CD4-positive, alpha-beta memory T cell (primary cell): ENCODE measurements around the gene SCAP. TPM values are rescaled to one million over a fixed set of nuclear protein-coding genes. Genes with fewer than 3 reads are reported as not detected.

Source experiments
- CTCF ChIA-PET: fragments of 350-600 bp; sonication (Branson Sonifier 250); formaldehyde crosslinking; loops from one replicate; lab custom pipeline; 2021; ENCODE audit warnings: inconsistent platforms; ENCODE audit not compliant: partially characterized antibody; lab: Charles Lee
- POLR2A ChIA-PET: fragments of 350-600 bp; sonication (Branson Sonifier 250); formaldehyde crosslinking; loops from one replicate; lab custom pipeline; 2021; ENCODE audit not compliant: partially characterized antibody; lab: Charles Lee
- DNase-seq, 5 donors: peaks; one replicate each; pipeline versions ENCODE4 v3.0.0 to v3.0.0-alpha.2; 2020 to 2022; ENCODE audit warnings: mixed read lengths in 1 of 5
- H3K27ac ChIP-seq: one replicate; pipeline ENCODE4 v1.7.0; 2013; ENCODE audit warnings: low read depth, low read length
- H3K27me3 ChIP-seq: 2 replicates; pipeline ENCODE4 v1.7.0; 2013; ENCODE audit warnings: mild to moderate bottlenecking, low read length, moderate library complexity; ENCODE audit not compliant: insufficient read depth
- H3K36me3 ChIP-seq: 2 replicates; pipeline ENCODE4 v1.7.0; 2013; ENCODE audit warnings: mild to moderate bottlenecking, low read length, moderate library complexity; ENCODE audit not compliant: insufficient read depth
- H3K4me1 ChIP-seq: 2 replicates; pipeline ENCODE4 v1.7.0; 2013; ENCODE audit warnings: mild to moderate bottlenecking, low read length, moderate library complexity; ENCODE audit not compliant: insufficient read depth
- H3K4me3 ChIP-seq, 2 donors: one replicate each; pipeline ENCODE4 v1.7.0; 2013; ENCODE audit warnings: low read length in 2 of 2, mild to moderate bottlenecking in 1 of 2
- H3K9me3 ChIP-seq, 2 donors: one replicate each; pipeline ENCODE4 v1.7.0; 2013; ENCODE audit warnings: low read length in 2 of 2, control low read depth in 1 of 2; ENCODE audit not compliant: control insufficient read depth in 1 of 2
- H3K27ac Mint-ChIP-seq, 7 donors: one replicate each; pipeline ENCODE4 v1.8.0; 2020 to 2021; ENCODE audit warnings: mixed read lengths in 7 of 7, mild to moderate bottlenecking in 6 of 7, inconsistent platforms in 3 of 7, moderate library complexity in 3 of 7
- H3K27me3 Mint-ChIP-seq, 2 donors: one replicate each; pipeline ENCODE4 v1.8.0; 2020 to 2021; ENCODE audit warnings: mixed read lengths in 2 of 2
- H3K36me3 Mint-ChIP-seq, 2 donors: one replicate each; pipeline ENCODE4 v1.8.0; 2020 to 2021; ENCODE audit warnings: mixed read lengths in 2 of 2, inconsistent platforms in 1 of 2, mild to moderate bottlenecking in 1 of 2
- H3K4me1 Mint-ChIP-seq, 4 donors: one replicate each; pipeline ENCODE4 v1.8.0; 2020 to 2021; ENCODE audit warnings: mixed read lengths in 4 of 4, mild to moderate bottlenecking in 1 of 4
- H3K4me3 Mint-ChIP-seq, 8 donors: one replicate each; pipeline ENCODE4 v1.8.0; 2020 to 2021; ENCODE audit warnings: mixed read lengths in 8 of 8, mild to moderate bottlenecking in 7 of 8, moderate library complexity in 6 of 8, inconsistent platforms in 3 of 8
- H3K9me3 Mint-ChIP-seq, 8 donors: one replicate each; pipeline ENCODE4 v1.8.0; 2020 to 2021; ENCODE audit warnings: mixed read lengths in 8 of 8, mild to moderate bottlenecking in 5 of 8, inconsistent platforms in 3 of 8, moderate library complexity in 1 of 8
- intact Hi-C: fragments of 100-400 bp; cut with micrococcal nuclease; formaldehyde crosslinking; loops from one replicate; pipeline ENCODE4 v1.15.1; 2023
- polyA plus RNA-seq, 2 donors: library from polyadenylated mRNA; unstranded; fragments of 300-500 nt; fragmentation: Illumina TruSeq; gene quantifications; one replicate each; pipeline ENCODE4 v1.2.3, GENCODE V29; 2021
- total RNA-seq, 2 experiments: library from RNA; stranded (reverse); gene quantifications; one replicate each; pipeline ENCODE4 v1.2.3, GENCODE V29; 2021

Gene SCAP
- total and polyA plus RNA-seq, 4 experiments from 2014 or later = 37.7 to 88.1 (median 71.0) TPM

DNA sequence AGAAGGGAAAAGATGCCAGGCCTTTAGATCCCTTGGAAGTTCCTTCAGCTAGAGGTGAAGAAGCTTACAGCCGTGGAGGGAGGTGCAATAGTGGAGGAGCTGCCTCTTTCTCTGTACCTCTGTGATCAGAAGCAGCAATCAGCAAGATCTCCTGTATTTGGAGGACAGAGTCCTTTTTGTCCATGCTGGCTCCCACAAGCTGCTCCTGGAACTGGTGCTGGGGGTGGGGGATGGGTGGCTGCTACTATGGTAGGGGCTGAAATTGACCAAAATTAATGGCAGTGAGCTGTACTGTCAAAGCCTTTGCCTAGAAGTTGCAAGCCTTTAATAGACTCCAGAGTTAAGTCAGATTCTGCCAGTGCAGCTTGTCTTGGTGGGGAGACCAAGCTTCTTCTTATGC, 76.7 kb downstream of the SCAP start:
- Histone ChIP-seq H3K27me3 (no peaks in the 10 kb centered on the region), H3K9me3 (no peaks in the 10 kb centered on the region), H3K36me3 (peaks cover 10% of the 10 kb centered on the region), H3K4me3 (no peak overlapping the region), H3K4me1 (peaks cover 8% of the 10 kb centered on the region), H3K27ac (no peak overlapping the region)
- POLR2A ChIA-PET = interaction anchor here (0.6 kb wide), 1 partner anchor 50 kb away, joined by 3 read pairs; no protein-coding TSS in a partner anchor
- Mint-ChIP-seq H3K36me3 (peaks cover 4 to 40% of the 10 kb centered on the region in 2 donors), H3K4me1 (peaks cover 4 to 26% (median 14%) of the 10 kb centered on the region in 4 donors), H3K9me3 (no peaks in the 10 kb centered on the region), H3K27ac (peak overlapping the region in 5 of 7 donors; percentile 24 to 87 (median 53)), H3K27me3 (no peaks in the 10 kb centered on the region), H3K4me3 (no peak overlapping the region)
- CTCF ChIA-PET = no interaction called here
- no peak for DNase-seq
- intact Hi-C loops = no loop called here

DNA sequence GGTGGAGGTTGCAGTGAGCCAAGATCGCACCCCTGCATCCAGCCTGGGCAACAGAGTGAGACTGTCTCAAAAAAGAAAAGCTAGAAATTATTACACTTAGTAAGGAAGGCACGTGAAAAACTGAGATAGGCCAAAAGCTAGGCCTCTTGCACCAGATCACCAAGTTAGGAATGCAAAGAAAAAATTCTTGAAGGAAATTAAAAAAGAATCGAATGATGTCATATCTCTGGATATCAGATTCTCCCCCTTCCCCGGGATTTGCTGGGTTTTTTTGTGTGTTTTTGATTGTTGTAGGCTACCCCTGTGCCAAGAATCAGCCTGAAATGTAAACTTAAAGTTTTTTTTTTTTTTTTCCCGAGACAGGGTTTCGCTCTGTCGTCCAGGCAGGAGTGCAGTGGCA, 77.5 kb downstream of the SCAP start:
- DNase-seq = no peak
- intact Hi-C loops = no loop called here
- Mint-ChIP-seq H3K36me3 (peaks cover 4 to 40% of the 10 kb centered on the region in 2 donors), H3K9me3 (no peaks in the 10 kb centered on the region), H3K27me3 (no peaks in the 10 kb centered on the region), H3K27ac (peak overlapping the region in 3 of 7 donors; percentile 1 to 60 (median 35)), H3K4me3 (no peak overlapping the region), H3K4me1 (peaks cover 9 to 33% (median 17%) of the 10 kb centered on the region in 4 donors)
- H3K27ac ChIP-seq = no peak overlapping the region
- ChIA-PET POLR2A (no interaction called here), CTCF (no interaction called here)
- no peaks in the 10 kb centered on the region for H3K9me3 ChIP-seq
- no peak overlapping the region for H3K4me3 ChIP-seq
- peaks cover 11% of the 10 kb centered on the region for H3K4me1 ChIP-seq
- peaks cover 10% of the 10 kb centered on the region for H3K36me3 ChIP-seq
- H3K27me3 ChIP-seq = no peaks in the 10 kb centered on the region

GRCh38 chr3:47394881-47395280, 80.9 kb downstream of the SCAP start:
- H3K27ac Mint-ChIP-seq = peak overlapping the region; percentile 1 to 84 (median 45)
- ChIA-PET CTCF (no interaction called here), POLR2A (interaction anchor here (0.5 kb wide), 1 partner anchor 1046 kb away, joined by 3 read pairs; no protein-coding TSS in a partner anchor)
- no peaks in the 10 kb centered on the region for H3K27me3 ChIP-seq
- DNase-seq = no peak
- intact Hi-C loops = no loop called here
- no peak overlapping the region for H3K4me3 ChIP-seq
- no peaks in the 10 kb centered on the region for H3K9me3 ChIP-seq
- no peak overlapping the region for H3K27ac ChIP-seq
- peaks cover 22 to 44% (median 29%) of the 10 kb centered on the region in 4 donors for H3K4me1 Mint-ChIP-seq
- H3K9me3 Mint-ChIP-seq = no peaks in the 10 kb centered on the region
- no peak overlapping the region for H3K4me3 Mint-ChIP-seq
- peaks cover 9% of the 10 kb centered on the region for H3K36me3 ChIP-seq
- H3K4me1 ChIP-seq = peaks cover 11% of the 10 kb centered on the region
- H3K36me3 Mint-ChIP-seq = peaks cover 4 to 49% of the 10 kb centered on the region in 2 donors
- H3K27me3 Mint-ChIP-seq = no peaks in the 10 kb centered on the region

DNA sequence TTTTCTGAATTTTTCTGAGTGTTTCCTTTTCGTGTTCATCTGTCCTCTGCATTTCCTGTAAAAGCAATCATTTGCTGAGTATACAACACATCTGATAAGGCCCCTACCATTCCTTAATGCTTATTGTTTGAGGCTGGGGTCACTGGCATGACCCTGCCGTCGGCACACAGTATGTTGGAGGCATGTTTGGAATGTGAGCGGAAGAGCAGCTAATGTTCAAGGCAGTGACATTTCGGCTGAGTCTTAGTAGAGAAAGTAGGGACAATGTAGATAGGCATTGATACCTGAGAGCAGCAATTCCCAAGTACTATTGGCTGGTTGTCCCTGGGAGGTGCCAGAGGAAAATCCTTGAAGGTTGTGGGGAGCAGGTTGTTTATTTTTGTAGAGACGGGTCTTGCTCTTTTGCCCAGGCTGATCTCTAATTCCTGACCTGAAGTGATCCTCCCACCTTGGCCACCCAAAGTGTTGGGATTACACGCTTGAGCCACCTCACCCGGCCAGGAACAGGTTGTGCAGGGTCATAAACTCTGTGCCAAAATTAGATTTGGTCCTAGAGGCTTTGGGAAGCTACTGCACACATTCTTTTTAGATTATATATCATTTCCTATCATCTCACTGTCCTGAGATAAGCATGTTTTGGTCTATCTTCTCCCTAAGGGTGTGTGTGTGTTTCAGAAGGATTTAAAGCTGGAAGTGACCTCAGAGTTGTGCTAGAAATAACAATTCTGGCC, 81.4 kb downstream of the SCAP start:
- CTCF ChIA-PET = no interaction called here
- no peaks in the 10 kb centered on the region for H3K27me3 ChIP-seq
- Mint-ChIP-seq H3K27ac (peak overlapping the region; percentile 12 to 84 (median 54)), H3K4me3 (no peak overlapping the region), H3K36me3 (peaks cover 4 to 46% of the 10 kb centered on the region in 2 donors), H3K27me3 (no peaks in the 10 kb centered on the region), H3K4me1 (peaks cover 22 to 43% (median 29%) of the 10 kb centered on the region in 4 donors), H3K9me3 (no peaks in the 10 kb centered on the region)
- H3K4me3 ChIP-seq = no peak overlapping the region
- H3K4me1 ChIP-seq = peaks cover 11% of the 10 kb centered on the region
- no peak for DNase-seq
- no peak overlapping the region for H3K27ac ChIP-seq
- POLR2A ChIA-PET = no interaction called here
- H3K36me3 ChIP-seq = peaks cover 6% of the 10 kb centered on the region
- intact Hi-C loops = no loop called here
- no peaks in the 10 kb centered on the region for H3K9me3 ChIP-seq

DNA sequence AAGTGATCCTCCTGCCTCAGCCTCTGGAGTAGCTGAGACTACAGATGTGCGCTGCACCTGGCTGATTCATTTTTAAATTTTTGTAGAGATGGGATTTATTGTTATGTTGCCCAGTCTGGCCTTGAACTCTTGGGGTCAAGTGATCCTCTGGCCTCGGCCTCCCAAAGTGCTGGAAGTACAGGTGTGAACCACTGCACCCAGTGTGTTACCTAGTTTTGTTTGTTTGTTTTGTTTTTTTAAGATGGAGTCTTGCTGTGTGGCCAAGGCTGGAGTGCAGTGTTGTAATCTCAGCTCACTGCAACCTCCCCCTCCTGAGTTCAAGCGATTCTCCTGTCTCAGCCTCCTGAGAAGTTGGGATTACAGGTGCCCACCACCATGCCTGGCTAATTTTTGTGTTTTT, 82.8 kb downstream of the SCAP start:
- Mint-ChIP-seq H3K4me3 (no peak overlapping the region), H3K4me1 (peaks cover 25 to 49% (median 29%) of the 10 kb centered on the region in 4 donors), H3K36me3 (peaks cover 4 to 43% of the 10 kb centered on the region in 2 donors), H3K9me3 (no peaks in the 10 kb centered on the region), H3K27me3 (no peaks in the 10 kb centered on the region), H3K27ac (peak overlapping the region in 5 of 7 donors; percentile 35 to 80 (median 62))
- Histone ChIP-seq H3K27me3 (no peaks in the 10 kb centered on the region), H3K9me3 (no peaks in the 10 kb centered on the region), H3K36me3 (no peaks in the 10 kb centered on the region), H3K27ac (no peak overlapping the region), H3K4me3 (no peak overlapping the region), H3K4me1 (peaks cover 11% of the 10 kb centered on the region)
- intact Hi-C loops = no loop called here
- POLR2A ChIA-PET = no interaction called here
- CTCF ChIA-PET = no interaction called here
- DNase-seq = no peak

- intact Hi-C loops = no loop called here
- Histone ChIP-seq H3K27ac (no peak overlapping the region), H3K36me3 (no peaks in the 10 kb centered on the region), H3K27me3 (no peaks in the 10 kb centered on the region), H3K9me3 (no peaks in the 10 kb centered on the region), H3K4me3 (no peak overlapping the region), H3K4me1 (peaks cover 26% of the 10 kb centered on the region)
- Mint-ChIP-seq H3K36me3 (peaks cover 4 to 29% of the 10 kb centered on the region in 2 donors), H3K27me3 (no peaks in the 10 kb centered on the region), H3K4me1 (peaks cover 25 to 61% (median 41%) of the 10 kb centered on the region in 4 donors), H3K27ac (peak overlapping the region in 4 of 7 donors; percentile 44 to 87 (median 63)), H3K9me3 (peaks cover 0 to 2% (median 0%) of the 10 kb centered on the region in 8 donors), H3K4me3 (no peak overlapping the region)
- ChIA-PET CTCF (no interaction called here), POLR2A (no interaction called here)
- no peak for DNase-seq
Measured at GRCh38 chr3:47385796-47386195, 89.9 kb downstream of the SCAP start.

- Mint-ChIP-seq H3K4me3 (peak overlapping the region in 1 of 8 donors; percentile 13), H3K27ac (peak overlapping the region in 2 of 7 donors; percentile 12 to 15), H3K4me1 (peaks cover 30 to 62% (median 46%) of the 10 kb centered on the region in 4 donors), H3K9me3 (peaks cover 0 to 2% (median 0%) of the 10 kb centered on the region in 8 donors), H3K36me3 (peaks cover 4 to 30% of the 10 kb centered on the region in 2 donors), H3K27me3 (no peaks in the 10 kb centered on the region)
- CTCF ChIA-PET = no interaction called here
- intact Hi-C loops = no loop called here
- Histone ChIP-seq H3K4me3 (no peak overlapping the region), H3K36me3 (no peaks in the 10 kb centered on the region), H3K4me1 (peaks cover 30% of the 10 kb centered on the region), H3K27ac (no peak overlapping the region), H3K27me3 (no peaks in the 10 kb centered on the region), H3K9me3 (no peaks in the 10 kb centered on the region)
- POLR2A ChIA-PET = no interaction called here
- DNase-seq = no peak
Measured at GRCh38 chr3:47385007-47385406, 90.7 kb downstream of the SCAP start.
